Panc1 (cell line): Measurements from ENCODE around the gene GOLT1B. TPM values are rescaled to one million over a fixed set of nuclear protein-coding genes. Genes with fewer than 3 reads are reported as not detected.

ENCODE experiments used
- ATAC-seq: fragments of 200-7000 bp; cut with Tn5 transposase; 2 replicates; pipeline ENCODE4 v1.9.1; 2020; ENCODE audit warnings: mild to moderate bottlenecking, moderate library complexity
- BruUV-seq: library from RNA; stranded (reverse); fragments of 400-500 nt; replicated peaks from 2 replicates; lab custom pipeline; 2021; lab: Mats Ljungman, UMichigan
- CTCF ChIA-PET: fragments of 300-600 bp; sonication (Branson Sonifier 250); formaldehyde crosslinking; loops from one replicate; lab custom pipeline; 2022; ENCODE audit warnings: antibody characterized with exemption; lab: Charles Lee
- POLR2A ChIA-PET: fragments of 300-600 bp; sonication (Branson Sonifier 250); formaldehyde crosslinking; loops from one replicate; lab custom pipeline; 2022; ENCODE audit warnings: antibody characterized with exemption; lab: Charles Lee
- DNase-seq: peaks from one replicate; pipeline ENCODE4 v3.0.0-alpha.2; 2010; ENCODE audit warnings: low read depth, low spot score
- H3K27ac ChIP-seq: 2 replicates; pipeline ENCODE4 v1.5.1; 2011; ENCODE audit warnings: mild to moderate bottlenecking, low read length, inconsistent platforms
- H3K27me3 ChIP-seq: fragments of 200-500 bp; sonication (Bioruptor generic); 2 replicates; pipeline ENCODE4 v1.6.0; 2014; ENCODE audit warnings: low read length, inconsistent platforms; ENCODE audit not compliant: control insufficient read depth, insufficient read depth
- H3K36me3 ChIP-seq: fragments of 200-500 bp; sonication (Bioruptor generic); 2 replicates; pipeline ENCODE4 v1.5.1; 2014; ENCODE audit warnings: inconsistent platforms, mild to moderate bottlenecking, low read length, moderate library complexity; ENCODE audit not compliant: control insufficient read depth, insufficient read depth
- H3K4me1 ChIP-seq: 2 replicates; pipeline ENCODE4 v1.5.1; 2011; ENCODE audit warnings: inconsistent platforms, mild to moderate bottlenecking, low read length, moderate library complexity; ENCODE audit not compliant: control insufficient read depth, insufficient read depth
- H3K4me3 ChIP-seq, 2 experiments: 2 replicates each; pipeline ENCODE4 v1.5.1; 2011 to 2012; ENCODE audit warnings: low read depth in 2 of 2, low read length in 2 of 2, mild to moderate bottlenecking in 2 of 2, inconsistent platforms in 1 of 2, moderate library complexity in 1 of 2
- H3K9me3 ChIP-seq: fragments of 200-500 bp; sonication (Bioruptor generic); 2 replicates; pipeline ENCODE4 v1.5.1; 2014; ENCODE audit warnings: low read depth, mild to moderate bottlenecking, inconsistent platforms, low read length, moderate library complexity; ENCODE audit not compliant: control insufficient read depth, insufficient read depth
- CTCF ChIP-seq: fragments of 450-650 bp; IDR thresholded peaks from 2 replicates; pipeline ENCODE4 v1.5.1; 2017; ENCODE audit warnings: mild to moderate bottlenecking
- POLR2AphosphoS5 ChIP-seq: IDR thresholded peaks from 2 replicates; pipeline ENCODE4 v1.6.1; 2012; ENCODE audit warnings: mild to moderate bottlenecking, low read depth, low read length, moderate library complexity
- REST ChIP-seq, 2 experiments: IDR thresholded peaks; 2 replicates each; pipeline ENCODE4 v1.6.1; 2011 to 2012; ENCODE audit warnings: low read depth in 2 of 2, control low read depth in 1 of 2, low read length in 1 of 2, mild to moderate bottlenecking in 1 of 2, moderate library complexity in 1 of 2; ENCODE audit not compliant: insufficient read depth in 1 of 2
- SIN3A ChIP-seq: IDR thresholded peaks from 2 replicates; pipeline ENCODE4 v1.6.1; 2012; ENCODE audit warnings: low read depth, mild to moderate bottlenecking, low read length, moderate library complexity, borderline replicate concordance; ENCODE audit not compliant: insufficient read depth
- TCF7L2 ChIP-seq: IDR thresholded peaks from 2 replicates; pipeline ENCODE4 v1.6.1; 2011; ENCODE audit warnings: mild to moderate bottlenecking, low read depth, low read length, inconsistent platforms
- in situ Hi-C: cut with HindIII; loops from 2 replicates; pipeline ENCODE4 v1.10.0; 2016; ENCODE audit warnings: low sequenced_read_pairs, low pct_unique_long_range_greater_than_20kb
- intact Hi-C: fragments of 100-400 bp; cut with micrococcal nuclease; formaldehyde crosslinking; loops from one replicate; pipeline ENCODE4 v1.10.0; 2022; ENCODE audit not compliant: unreplicated experiment
- total RNA-seq: library from RNA; stranded (reverse); gene quantifications from one replicate; pipeline ENCODE4 v1.2.1, GENCODE V29; 2021; ENCODE audit not compliant: unreplicated experiment

GOLT1B gene
- total RNA-seq, 1 experiment from 2014 or later, result 40.8 TPM

- Histone ChIP-seq H3K27me3 (no peaks in the 10 kb centered on the region), H3K36me3 (no peaks in the 10 kb centered on the region), H3K4me1 (no peaks in the 10 kb centered on the region), H3K4me3 (no peak overlapping the region), H3K27ac (no peak overlapping the region), H3K9me3 (no peaks in the 10 kb centered on the region)
- DNase-seq, result no peak
- ATAC-seq, result no peak
- CTCF ChIA-PET, result no interaction called here
- in situ Hi-C loops, result no loop called here
- intact Hi-C loops, result no loop called here
- no peak for TF ChIP-seq POLR2AphosphoS5
- TF ChIP-seq REST (IDR thresholded peaks at IDR 0.05; ENCODE audit: insufficient read depth in 1 of 2, low read depth in 2 of 2, low read length in 1 of 2), result no peak
- no peak for TF ChIP-seq SIN3A
- no peak for TF ChIP-seq TCF7L2
- TF ChIP-seq CTCF, result no peak
- BruUV-seq, result no TSS peak
- POLR2A ChIA-PET, result no interaction called here
These were observed 61.3 kb downstream of the GOLT1B start for GRCh38 chr12:21562859-21563258.

GRCh38 chr12:21566223-21566906 is 64.8 kb downstream of the GOLT1B start:
- H3K9me3 ChIP-seq, result no peaks in the 10 kb centered on the region
- BruUV-seq, result no TSS peak
- H3K36me3 ChIP-seq, result no peaks in the 10 kb centered on the region
- no peak overlapping the region for H3K27ac ChIP-seq
- TF ChIP-seq CTCF (no peak), POLR2AphosphoS5 (no peak), TCF7L2 (no peak), REST (IDR thresholded peaks at IDR 0.05; ENCODE audit: insufficient read depth in 1 of 2, low read depth in 2 of 2, low read length in 1 of 2) (no peak), SIN3A (no peak)
- no peak overlapping the region for H3K4me3 ChIP-seq
- H3K4me1 ChIP-seq, result no peaks in the 10 kb centered on the region
- ChIA-PET CTCF (no interaction called here), POLR2A (no interaction called here)
- no peak for DNase-seq
- intact Hi-C loops (no loop called here), in situ Hi-C loops (no loop called here)
- ATAC-seq, result no peak
- H3K27me3 ChIP-seq, result no peaks in the 10 kb centered on the region
